Measurements from ENCODE around the gene ZBTB45. TPM values are rescaled to one million over a fixed set of nuclear protein-coding genes. Genes with fewer than 3 reads are reported as not detected.

Gene ZBTB45
- total and polyA plus RNA-seq, 3 donors from 2014 or later, result 6.9 to 15.1 (median 14.0) TPM

- no peak overlapping the region for H3K27ac ChIP-seq
- no peaks in the 10 kb centered on the region for H3K9me3 ChIP-seq
- intact Hi-C loops (cut with DNase I; ENCODE audit: low total_unique reads), result no loop called here
- H3K36me3 ChIP-seq (ENCODE audit: low read depth, missing control alignments), result no peaks in the 10 kb centered on the region
- peaks cover 19% of the 10 kb centered on the region for H3K4me1 ChIP-seq
- H3K4me3 ChIP-seq, result no peak overlapping the region
- H3K27me3 ChIP-seq, result no peaks in the 10 kb centered on the region
- 89 to 95% methylated on average over 25 to 65 of the region's 65 CpGs for WGBS, 2 donors
- TF ChIP-seq, protein P1, sequence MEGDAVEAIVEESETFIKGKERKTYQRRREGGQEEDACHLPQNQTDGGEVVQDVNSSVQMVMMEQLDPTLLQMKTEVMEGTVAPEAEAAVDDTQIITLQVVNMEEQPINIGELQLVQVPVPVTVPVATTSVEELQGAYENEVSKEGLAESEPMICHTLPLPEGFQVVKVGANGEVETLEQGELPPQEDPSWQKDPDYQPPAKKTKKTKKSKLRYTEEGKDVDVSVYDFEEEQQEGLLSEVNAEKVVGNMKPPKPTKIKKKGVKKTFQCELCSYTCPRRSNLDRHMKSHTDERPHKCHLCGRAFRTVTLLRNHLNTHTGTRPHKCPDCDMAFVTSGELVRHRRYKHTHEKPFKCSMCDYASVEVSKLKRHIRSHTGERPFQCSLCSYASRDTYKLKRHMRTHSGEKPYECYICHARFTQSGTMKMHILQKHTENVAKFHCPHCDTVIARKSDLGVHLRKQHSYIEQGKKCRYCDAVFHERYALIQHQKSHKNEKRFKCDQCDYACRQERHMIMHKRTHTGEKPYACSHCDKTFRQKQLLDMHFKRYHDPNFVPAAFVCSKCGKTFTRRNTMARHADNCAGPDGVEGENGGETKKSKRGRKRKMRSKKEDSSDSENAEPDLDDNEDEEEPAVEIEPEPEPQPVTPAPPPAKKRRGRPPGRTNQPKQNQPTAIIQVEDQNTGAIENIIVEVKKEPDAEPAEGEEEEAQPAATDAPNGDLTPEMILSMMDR (IDR thresholded peaks at IDR 0.05), result no peak
- no peak for TF ChIP-seq POLR2A (IDR thresholded peaks at IDR 0.05)
- no peak for DNase-seq
Measured at GRCh38 chr19:58516964-58517833, 2.4 kb downstream of the ZBTB45 start.

DNA sequence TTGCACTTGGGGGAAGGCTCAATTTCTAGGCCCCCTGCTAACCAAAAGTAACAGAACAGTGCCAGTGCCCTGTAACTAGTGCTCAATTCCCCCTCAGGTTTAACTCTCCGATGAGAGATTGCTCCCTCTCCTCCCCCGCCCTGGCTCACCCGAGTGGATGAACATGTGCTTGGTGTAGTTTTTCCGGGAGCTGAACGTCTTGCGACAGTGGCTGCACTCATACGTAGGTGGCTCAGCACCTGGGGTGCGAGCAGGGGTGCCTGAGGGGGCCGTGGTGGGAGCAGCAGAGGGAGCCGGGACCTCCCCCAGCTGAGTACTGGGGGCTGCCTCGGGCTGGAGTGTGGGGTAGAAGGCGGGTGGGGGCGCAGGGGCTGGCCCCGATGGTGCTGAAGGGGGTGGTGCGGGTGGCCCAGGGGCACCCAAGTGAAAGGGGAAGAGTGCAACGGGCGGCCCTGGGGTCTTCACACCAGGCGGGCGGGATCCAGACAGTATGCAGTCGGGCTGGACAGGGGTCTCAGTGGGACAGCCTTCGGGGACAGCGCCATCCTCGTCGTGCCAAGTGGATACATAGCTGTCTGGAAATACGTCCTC, 3.3 kb downstream of the ZBTB45 start:
- Histone ChIP-seq H3K27ac (no peak overlapping the region), H3K27me3 (no peaks in the 10 kb centered on the region), H3K9me3 (no peaks in the 10 kb centered on the region), H3K4me1 (peaks cover 24% of the 10 kb centered on the region), H3K36me3 (ENCODE audit: low read depth, missing control alignments) (no peaks in the 10 kb centered on the region), H3K4me3 (no peak overlapping the region)
- 85 to 88% methylated on average over 16 to 25 of the region's 25 CpGs for WGBS, 2 donors
- no peak for DNase-seq
- TF ChIP-seq POLR2A (IDR thresholded peaks at IDR 0.05), result no peak
- TF ChIP-seq, protein P1 (IDR thresholded peaks at IDR 0.05), result no peak
- intact Hi-C loops (cut with DNase I; ENCODE audit: low total_unique reads), result no loop called here

DNA sequence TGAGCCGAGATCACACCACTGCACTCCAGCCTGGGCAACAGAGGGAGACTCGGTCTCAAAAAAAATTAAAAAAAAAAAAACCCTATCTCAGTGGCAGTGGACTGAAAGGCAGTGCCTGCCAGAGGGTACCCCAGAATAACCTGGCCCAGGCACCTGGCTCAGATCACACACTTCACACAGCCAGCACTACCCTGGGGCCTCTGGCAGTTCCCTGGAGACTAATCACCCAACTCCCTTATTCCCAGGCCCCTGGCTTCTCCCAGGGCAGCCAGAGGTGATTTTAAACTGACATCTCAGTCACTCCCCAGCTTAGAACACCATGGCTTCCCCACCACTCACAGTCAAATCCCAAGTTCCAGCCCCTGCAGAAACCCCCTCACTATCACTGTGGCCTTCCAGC, 4.4 kb downstream of the ZBTB45 start:
- no peak overlapping the region for H3K4me3 ChIP-seq
- 85 to 98% methylated on average over 2 of the region's 2 CpGs for WGBS, 2 donors
- no peak for TF ChIP-seq POLR2A (IDR thresholded peaks at IDR 0.05)
- TF ChIP-seq, protein P1 (IDR thresholded peaks at IDR 0.05), result no peak
- H3K27me3 ChIP-seq, result no peaks in the 10 kb centered on the region
- no peaks in the 10 kb centered on the region for H3K36me3 ChIP-seq (ENCODE audit: low read depth, missing control alignments)
- intact Hi-C loops (cut with DNase I; ENCODE audit: low total_unique reads), result no loop called here
- no peaks in the 10 kb centered on the region for H3K9me3 ChIP-seq
- H3K4me1 ChIP-seq, result peaks cover 20% of the 10 kb centered on the region
- no peak for DNase-seq
- no peak overlapping the region for H3K27ac ChIP-seq

DNA sequence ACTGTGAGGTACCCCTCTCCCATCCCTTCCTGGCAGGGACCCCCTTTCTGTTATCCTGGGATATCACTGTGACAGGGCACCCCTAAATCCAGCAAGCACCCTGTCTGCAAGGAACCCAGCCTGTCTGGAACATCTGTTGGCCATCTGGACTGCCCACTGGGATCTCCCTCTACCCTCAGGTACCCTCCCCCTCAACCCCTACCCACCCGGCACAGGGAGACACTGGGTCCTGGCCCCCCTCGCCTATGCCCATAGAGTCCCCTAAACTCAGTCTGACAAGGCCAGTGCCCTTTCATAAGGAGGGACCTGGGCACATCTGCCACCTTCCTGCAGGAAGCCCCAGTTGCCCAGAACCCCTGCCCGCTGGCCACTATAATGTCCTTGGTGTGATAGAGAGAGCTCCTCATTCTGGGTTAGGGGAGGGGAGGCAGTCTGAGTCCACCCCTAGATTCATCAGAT, 5.0 kb downstream of the ZBTB45 start:
- Histone ChIP-seq H3K36me3 (ENCODE audit: low read depth, missing control alignments) (no peaks in the 10 kb centered on the region), H3K27me3 (no peaks in the 10 kb centered on the region), H3K4me3 (peak overlapping the region in 1 of 2 donors; percentile 59), H3K9me3 (no peaks in the 10 kb centered on the region), H3K4me1 (peaks cover 19% of the 10 kb centered on the region), H3K27ac (no peak overlapping the region)
- intact Hi-C loops (cut with DNase I; ENCODE audit: low total_unique reads), result no loop called here
- WGBS, 2 donors, result 79 to 86% methylated on average over 2 to 3 of the region's 3 CpGs
- no peak for DNase-seq
- TF ChIP-seq, protein P1 (IDR thresholded peaks at IDR 0.05), result no peak
- no peak for TF ChIP-seq POLR2A (IDR thresholded peaks at IDR 0.05)
